GM18519 (cell line): Measurements from ENCODE around the gene TASP1.
"Not testable (repeated sequence)": the region's sequence is repeated elsewhere in the genome, so short reads cannot be mapped to it uniquely, and the experiment has no call there.

Experiments
- ATAC-seq: cut with Tn5 transposase; IDR thresholded peaks from one replicate; pipeline ENCODE4 v1.9.1; 2021; ENCODE audit warnings: mild to moderate bottlenecking, moderate library complexity; ENCODE audit not compliant: unreplicated experiment, low FRiP score

Gene TASP1

GRCh38 chr20:13358936-13359335 lies 279.8 kb downstream of the TASP1 start:
- not testable (repeated sequence) for ATAC-seq

- ATAC-seq: not testable (repeated sequence)
These were observed 280.9 kb downstream of the TASP1 start for GRCh38 chr20:13357782-13358181.

GRCh38 chr20:13356591-13356990 lies 282.1 kb downstream of the TASP1 start:
- no peak for ATAC-seq

GRCh38 chr20:13355941-13356486 lies 282.7 kb downstream of the TASP1 start:
- ATAC-seq: no peak

GRCh38 chr20:13355411-13355810 lies 283.3 kb downstream of the TASP1 start:
- ATAC-seq: no peak

- ATAC-seq: no peak
These were observed 285.3 kb downstream of the TASP1 start for GRCh38 chr20:13353261-13353945.

- no peak for ATAC-seq
These were observed 289.5 kb downstream of the TASP1 start for GRCh38 chr20:13349235-13349604.

- no peak for ATAC-seq
These were observed 290.2 kb downstream of the TASP1 start for GRCh38 chr20:13348311-13349234.

- no peak for ATAC-seq
These were observed 294.1 kb downstream of the TASP1 start for GRCh38 chr20:13344671-13345070.

GRCh38 chr20:13342469-13343242 lies 296.1 kb downstream of the TASP1 start:
- ATAC-seq: no peak

GRCh38 chr20:13341737-13342393 lies 296.9 kb downstream of the TASP1 start:
- ATAC-seq: no peak

GRCh38 chr20:13340088-13340487 lies 298.6 kb downstream of the TASP1 start:
- no peak for ATAC-seq
